ENCODE measurements around the gene SLC2A10.

DNA sequence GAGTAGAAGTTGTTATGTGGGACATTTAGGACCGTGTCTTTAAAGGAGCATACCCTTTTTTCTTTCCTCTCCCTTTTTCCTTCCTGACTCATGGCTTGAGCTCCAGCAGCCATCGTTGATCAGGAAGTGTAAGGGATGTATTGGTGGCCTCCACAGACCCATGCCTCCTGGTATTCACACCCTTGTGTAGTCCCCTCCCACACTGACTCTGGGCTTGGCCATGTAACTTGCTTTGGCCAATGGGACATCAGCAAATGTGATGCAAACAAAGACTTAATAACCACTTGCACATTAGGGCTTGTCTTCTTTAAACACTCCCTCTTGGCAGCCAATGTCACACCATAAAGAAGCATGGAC lies 39.2 kb upstream of the SLC2A10 start:
- TF ChIP-seq, protein P1, sequence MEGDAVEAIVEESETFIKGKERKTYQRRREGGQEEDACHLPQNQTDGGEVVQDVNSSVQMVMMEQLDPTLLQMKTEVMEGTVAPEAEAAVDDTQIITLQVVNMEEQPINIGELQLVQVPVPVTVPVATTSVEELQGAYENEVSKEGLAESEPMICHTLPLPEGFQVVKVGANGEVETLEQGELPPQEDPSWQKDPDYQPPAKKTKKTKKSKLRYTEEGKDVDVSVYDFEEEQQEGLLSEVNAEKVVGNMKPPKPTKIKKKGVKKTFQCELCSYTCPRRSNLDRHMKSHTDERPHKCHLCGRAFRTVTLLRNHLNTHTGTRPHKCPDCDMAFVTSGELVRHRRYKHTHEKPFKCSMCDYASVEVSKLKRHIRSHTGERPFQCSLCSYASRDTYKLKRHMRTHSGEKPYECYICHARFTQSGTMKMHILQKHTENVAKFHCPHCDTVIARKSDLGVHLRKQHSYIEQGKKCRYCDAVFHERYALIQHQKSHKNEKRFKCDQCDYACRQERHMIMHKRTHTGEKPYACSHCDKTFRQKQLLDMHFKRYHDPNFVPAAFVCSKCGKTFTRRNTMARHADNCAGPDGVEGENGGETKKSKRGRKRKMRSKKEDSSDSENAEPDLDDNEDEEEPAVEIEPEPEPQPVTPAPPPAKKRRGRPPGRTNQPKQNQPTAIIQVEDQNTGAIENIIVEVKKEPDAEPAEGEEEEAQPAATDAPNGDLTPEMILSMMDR (conservative IDR thresholded peaks at IDR 0.05 in 1 of 2, IDR thresholded peaks at IDR 0.05 in 1 of 2; ENCODE audit: low read depth in 1 of 2, low read length in 2 of 2): no peak
- TF ChIP-seq EZH2 (IDR thresholded peaks at IDR 0.05; ENCODE audit: low read length, missing control alignments): no peak
